Measurements from ENCODE around the gene DLGAP5. TPM values are rescaled to one million over a fixed set of nuclear protein-coding genes. Genes with fewer than 3 reads are reported as not detected.

The DLGAP5 gene
- total and polyA plus RNA-seq, 2 of the 13 experiments (the other 11 are each of a cell fraction or from before 2014, with no cell fraction given), result 7.7 to 55.8 TPM

DNA sequence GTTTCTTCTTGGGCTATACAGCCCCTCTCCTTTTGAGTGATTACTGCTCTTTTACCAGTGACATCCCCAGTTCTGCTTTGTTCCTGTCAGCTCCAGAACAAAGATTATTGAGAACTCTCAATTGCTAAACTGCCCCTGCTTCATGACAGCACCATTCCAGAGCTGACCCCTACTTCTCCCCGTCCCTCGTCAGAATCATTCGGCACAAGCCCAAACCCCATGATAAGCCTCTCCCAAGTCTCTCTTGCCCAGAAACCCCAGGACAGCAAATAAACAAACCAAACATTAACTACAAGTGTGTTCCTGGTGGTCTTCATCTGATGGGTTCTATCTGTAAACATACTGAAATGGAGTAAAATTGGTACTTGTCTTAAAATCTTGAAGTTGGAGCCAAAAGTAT is 9.3 kb upstream of the DLGAP5 start:
- Histone ChIP-seq H3K27me3 (ENCODE audit: control insufficient read depth in 1 of 2, insufficient read depth in 2 of 2, low read length in 2 of 2) (no peaks in the 10 kb centered on the region), H3K9me3 (ENCODE audit: low read length) (no peaks in the 10 kb centered on the region), H3K79me2 (ENCODE audit: insufficient read depth, low read length) (no peaks in the 10 kb centered on the region), H2AFZ (ENCODE audit: low read length) (no peak overlapping the region), H4K20me1 (ENCODE audit: insufficient read depth, low read length) (no peaks in the 10 kb centered on the region), H3K36me3 (replicated peaks in 1 of 2; ENCODE audit: control insufficient read depth in 1 of 2, insufficient read depth in 2 of 2, low read length in 2 of 2) (no peaks in the 10 kb centered on the region), H3K9ac (ENCODE audit: insufficient read depth, low read depth, low read length) (no peak overlapping the region), H3K4me3 (replicated peaks in 1 of 3; ENCODE audit: insufficient read depth in 1 of 3, low read depth in 2 of 3, low read length in 3 of 3) (no peak overlapping the region), H3K4me1 (ENCODE audit: insufficient read depth, low read length) (peaks cover 18% of the 10 kb centered on the region), H3K27ac (ENCODE audit: extremely low read length, insufficient read depth, low read length) (no peak overlapping the region), H3K4me2 (ENCODE audit: low read depth, low read length) (no peak overlapping the region)
- ChIA-PET CTCF (ENCODE audit: low intra/inter-chr PET ratio, low total read pairs) (no interaction called here), POLR2A (no interaction called here)
- in situ Hi-C loops (cut with HindIII; ENCODE audit: extremely low pct_ligation_motif_present, low pct_unique_long_range_greater_than_20kb), result no loop called here
- BruUV-seq (replicated peaks), result no TSS peak
- TF ChIP-seq, protein P1, sequence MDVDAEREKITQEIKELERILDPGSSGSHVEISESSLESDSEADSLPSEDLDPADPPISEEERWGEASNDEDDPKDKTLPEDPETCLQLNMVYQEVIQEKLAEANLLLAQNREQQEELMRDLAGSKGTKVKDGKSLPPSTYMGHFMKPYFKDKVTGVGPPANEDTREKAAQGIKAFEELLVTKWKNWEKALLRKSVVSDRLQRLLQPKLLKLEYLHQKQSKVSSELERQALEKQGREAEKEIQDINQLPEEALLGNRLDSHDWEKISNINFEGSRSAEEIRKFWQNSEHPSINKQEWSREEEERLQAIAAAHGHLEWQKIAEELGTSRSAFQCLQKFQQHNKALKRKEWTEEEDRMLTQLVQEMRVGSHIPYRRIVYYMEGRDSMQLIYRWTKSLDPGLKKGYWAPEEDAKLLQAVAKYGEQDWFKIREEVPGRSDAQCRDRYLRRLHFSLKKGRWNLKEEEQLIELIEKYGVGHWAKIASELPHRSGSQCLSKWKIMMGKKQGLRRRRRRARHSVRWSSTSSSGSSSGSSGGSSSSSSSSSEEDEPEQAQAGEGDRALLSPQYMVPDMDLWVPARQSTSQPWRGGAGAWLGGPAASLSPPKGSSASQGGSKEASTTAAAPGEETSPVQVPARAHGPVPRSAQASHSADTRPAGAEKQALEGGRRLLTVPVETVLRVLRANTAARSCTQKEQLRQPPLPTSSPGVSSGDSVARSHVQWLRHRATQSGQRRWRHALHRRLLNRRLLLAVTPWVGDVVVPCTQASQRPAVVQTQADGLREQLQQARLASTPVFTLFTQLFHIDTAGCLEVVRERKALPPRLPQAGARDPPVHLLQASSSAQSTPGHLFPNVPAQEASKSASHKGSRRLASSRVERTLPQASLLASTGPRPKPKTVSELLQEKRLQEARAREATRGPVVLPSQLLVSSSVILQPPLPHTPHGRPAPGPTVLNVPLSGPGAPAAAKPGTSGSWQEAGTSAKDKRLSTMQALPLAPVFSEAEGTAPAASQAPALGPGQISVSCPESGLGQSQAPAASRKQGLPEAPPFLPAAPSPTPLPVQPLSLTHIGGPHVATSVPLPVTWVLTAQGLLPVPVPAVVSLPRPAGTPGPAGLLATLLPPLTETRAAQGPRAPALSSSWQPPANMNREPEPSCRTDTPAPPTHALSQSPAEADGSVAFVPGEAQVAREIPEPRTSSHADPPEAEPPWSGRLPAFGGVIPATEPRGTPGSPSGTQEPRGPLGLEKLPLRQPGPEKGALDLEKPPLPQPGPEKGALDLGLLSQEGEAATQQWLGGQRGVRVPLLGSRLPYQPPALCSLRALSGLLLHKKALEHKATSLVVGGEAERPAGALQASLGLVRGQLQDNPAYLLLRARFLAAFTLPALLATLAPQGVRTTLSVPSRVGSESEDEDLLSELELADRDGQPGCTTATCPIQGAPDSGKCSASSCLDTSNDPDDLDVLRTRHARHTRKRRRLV (CRISPR knock-in tag; IDR thresholded peaks at IDR 0.05), result no peak
- TF ChIP-seq ZNF768 (CRISPR knock-in tag; IDR thresholded peaks at IDR 0.05), result no peak
- no peak for TF ChIP-seq SOX13 (IDR thresholded peaks at IDR 0.05)
- no peak for TF ChIP-seq SOX13 (CRISPR knock-in tag; conservative IDR thresholded peaks at IDR 0.05 in 1 of 2, IDR thresholded peaks at IDR 0.05 in 1 of 2)
- TF ChIP-seq ZSCAN30 (CRISPR knock-in tag; IDR thresholded peaks at IDR 0.05), result no peak
- TF ChIP-seq SIN3A (IDR thresholded peaks at IDR 0.05; ENCODE audit: borderline replicate concordance, low read depth, low read length), result no peak
- no peak for TF ChIP-seq POLR2A (IDR thresholded peaks at IDR 0.05; ENCODE audit: insufficient read depth in 1 of 2, low read depth in 2 of 2, low read length in 2 of 2)
- TF ChIP-seq SUZ12 (IDR thresholded peaks at IDR 0.05; ENCODE audit: low read depth, low read length), result no peak
- FAIRE-seq (no peak), DNase-seq (ENCODE audit: low spot score) (no peak), ATAC-seq (no peak)
- intact Hi-C loops (cut with micrococcal nuclease; ENCODE audit: unreplicated experiment), result no loop called here
- whole genome bisulfite sequencing (ENCODE audit: low lambda C conversion rate), result 92% methylated on average over 3 of the region's 3 CpGs
